Rectal smooth muscle tissue (tissue), 1 donor: ENCODE measurements around the gene USP16.

Experiments
- H3K27ac ChIP-seq: one replicate; pipeline ENCODE4 v1.7.0; 2013; ENCODE audit warnings: low read depth, low read length, inconsistent platforms
- H3K27me3 ChIP-seq: one replicate; pipeline ENCODE4 v1.7.0; 2013; ENCODE audit warnings: low read length; ENCODE audit not compliant: control insufficient read depth, insufficient read depth
- H3K36me3 ChIP-seq: one replicate; pipeline ENCODE4 v1.7.0; 2013; ENCODE audit warnings: low read length; ENCODE audit not compliant: control insufficient read depth, insufficient read depth
- H3K4me1 ChIP-seq: one replicate; pipeline ENCODE4 v1.7.0; 2013; ENCODE audit warnings: low read length; ENCODE audit not compliant: control insufficient read depth, insufficient read depth
- H3K4me3 ChIP-seq: one replicate; pipeline ENCODE4 v1.7.0; 2013; ENCODE audit warnings: low read length
- H3K9ac ChIP-seq: one replicate; pipeline ENCODE4 v1.7.0; 2013; ENCODE audit warnings: low read length

The USP16 gene

GRCh38 chr21:29096218-29097015 is 71.9 kb downstream of the USP16 start:
- H3K27ac ChIP-seq = no peak overlapping the region
- H3K4me3 ChIP-seq = no peak overlapping the region

GRCh38 chr21:29098156-29098555 is 73.7 kb downstream of the USP16 start:
- Histone ChIP-seq H3K9ac (no peak overlapping the region), H3K4me1 (no peaks in the 10 kb centered on the region), H3K4me3 (no peak overlapping the region), H3K27me3 (no peaks in the 10 kb centered on the region), H3K36me3 (no peaks in the 10 kb centered on the region), H3K27ac (no peak overlapping the region)

More at GRCh38 chr21:29096218-29097015, 71.9 kb downstream of the USP16 start:
- Histone ChIP-seq H3K4me1 (no peaks in the 10 kb centered on the region), H3K36me3 (no peaks in the 10 kb centered on the region), H3K9ac (no peak overlapping the region), H3K27me3 (no peaks in the 10 kb centered on the region)

- no peaks in the 10 kb centered on the region for H3K36me3 ChIP-seq
- H3K9ac ChIP-seq = no peak overlapping the region
- H3K27ac ChIP-seq = no peak overlapping the region
- no peaks in the 10 kb centered on the region for H3K27me3 ChIP-seq
- no peaks in the 10 kb centered on the region for H3K4me1 ChIP-seq
- H3K4me3 ChIP-seq = no peak overlapping the region
These were observed 78.4 kb downstream of the USP16 start for GRCh38 chr21:29102791-29103257.
